ENCODE measurements around the gene ELMOD3.

- TF ChIP-seq RFX5 (IDR thresholded peaks at IDR 0.05; ENCODE audit: low read length) (no peak), CTCF (IDR thresholded peaks at IDR 0.05) (no peak), SMC3 (IDR thresholded peaks at IDR 0.05; ENCODE audit: low read depth, low read length) (no peak), YY1 (IDR thresholded peaks at IDR 0.05; ENCODE audit: low read depth) (no peak), EP300 (IDR thresholded peaks at IDR 0.05; ENCODE audit: borderline replicate concordance in 1 of 2, low read depth in 1 of 2, low read length in 1 of 2) (no peak), ZBTB33 (IDR thresholded peaks at IDR 0.05; ENCODE audit: borderline replicate concordance, low read depth) (no peak), MAX (IDR thresholded peaks at IDR 0.05; ENCODE audit: low read depth) (no peak), TEAD4 (IDR thresholded peaks at IDR 0.05; ENCODE audit: borderline replicate concordance, insufficient read depth) (no peak), USF2 (IDR thresholded peaks at IDR 0.05; ENCODE audit: borderline replicate concordance, low read depth, low read length) (no peak), GABPA (IDR thresholded peaks at IDR 0.05; ENCODE audit: low read depth) (no peak), POLR2AphosphoS5 (IDR thresholded peaks at IDR 0.05; ENCODE audit: low read depth, low read length) (no peak), CHD2 (IDR thresholded peaks at IDR 0.05; ENCODE audit: low read length, partially characterized antibody) (no peak)
These were observed 10.1 kb upstream of the ELMOD3 start for GRCh38 chr2:85344356-85344954.
